Tibial nerve (tissue), 4 donors: ENCODE measurements around the gene SNX25. TPM values are rescaled to one million over a fixed set of nuclear protein-coding genes. Genes with fewer than 3 reads are reported as not detected.
A peak's percentile ranks its signal among the peaks of the same experiment; 100 is the strongest.

ENCODE experiments used
- DNase-seq, 2 donors: peaks; one replicate each; pipeline ENCODE4 v3.0.0-alpha.2; 2019; ENCODE audit warnings: low spot score in 2 of 2
- H3K27ac ChIP-seq, 4 donors: fragments of 200-600 bp; sonication (generic) in 3 of 4; one replicate each; pipeline ENCODE4 v1.5.1; 2017 to 2019; ENCODE audit warnings: mild to moderate bottlenecking in 1 of 4
- H3K27me3 ChIP-seq, 2 donors: fragments of 200-600 bp; sonication (generic) in 1 of 2; one replicate each; pipeline versions ENCODE4 v1.5.1 to v1.6.0; 2017 to 2019
- H3K36me3 ChIP-seq, 3 donors: fragments of 200-600 bp; sonication (generic); one replicate each; pipeline ENCODE4 v1.5.1; 2018 to 2019
- H3K4me1 ChIP-seq, 4 donors: fragments of 200-600 bp; sonication (generic) in 3 of 4; one replicate each; pipeline ENCODE4 v1.5.1; 2017 to 2019
- H3K4me3 ChIP-seq, 4 donors: fragments of 200-600 bp; sonication (generic) in 3 of 4; one replicate each; pipeline ENCODE4 v1.5.1; 2017 to 2019; ENCODE audit warnings: mild to moderate bottlenecking in 1 of 4, moderate library complexity in 1 of 4
- H3K9me3 ChIP-seq, 4 donors: fragments of 200-600 bp; sonication (generic) in 3 of 4; one replicate each; pipeline ENCODE4 v1.5.1; 2017 to 2019
- EP300 ChIP-seq, 2 donors: sonication (generic); formaldehyde crosslinking; IDR thresholded peaks; one replicate each; pipeline ENCODE4 v1.6.1; 2017; ENCODE audit warnings: antibody characterized with exemption in 2 of 2, mild to moderate bottlenecking in 1 of 2
- POLR2A ChIP-seq, 2 donors: fragments of 450-650 bp; IDR thresholded peaks; one replicate each; pipeline ENCODE4 v1.6.1; 2017; ENCODE audit warnings: antibody characterized with exemption in 2 of 2, mild to moderate bottlenecking in 2 of 2, moderate library complexity in 2 of 2
- WGBS, 2 donors: methylation state at CpG; one replicate each; pipeline ENCODE4 v1.1.5; 2018; 5-methylcytosine and 5-hydroxymethylcytosine counted together
- total RNA-seq, 4 donors: library from RNA; depleted of rRNA; stranded (reverse); fragments of >200 nt; gene quantifications; one replicate each; pipeline ENCODE4 v1.1.0, GENCODE V29; 2016
- TF ChIP-seq, protein P1 (sequence below), 5 experiments: fragments of 200-600 bp in 3 of 5; fragments of 450-650 bp in 2 of 5; sonication (generic) in 3 of 5; IDR thresholded peaks; one replicate each; pipeline ENCODE4 v1.5.1; 2016 to 2019; ENCODE audit warnings: antibody characterized with exemption in 5 of 5, mild to moderate bottlenecking in 3 of 5, moderate library complexity in 2 of 5

The SNX25 gene
- total RNA-seq, 4 donors from 2014 or later: 17.7 to 29.4 (median 23.5) TPM

DNA sequence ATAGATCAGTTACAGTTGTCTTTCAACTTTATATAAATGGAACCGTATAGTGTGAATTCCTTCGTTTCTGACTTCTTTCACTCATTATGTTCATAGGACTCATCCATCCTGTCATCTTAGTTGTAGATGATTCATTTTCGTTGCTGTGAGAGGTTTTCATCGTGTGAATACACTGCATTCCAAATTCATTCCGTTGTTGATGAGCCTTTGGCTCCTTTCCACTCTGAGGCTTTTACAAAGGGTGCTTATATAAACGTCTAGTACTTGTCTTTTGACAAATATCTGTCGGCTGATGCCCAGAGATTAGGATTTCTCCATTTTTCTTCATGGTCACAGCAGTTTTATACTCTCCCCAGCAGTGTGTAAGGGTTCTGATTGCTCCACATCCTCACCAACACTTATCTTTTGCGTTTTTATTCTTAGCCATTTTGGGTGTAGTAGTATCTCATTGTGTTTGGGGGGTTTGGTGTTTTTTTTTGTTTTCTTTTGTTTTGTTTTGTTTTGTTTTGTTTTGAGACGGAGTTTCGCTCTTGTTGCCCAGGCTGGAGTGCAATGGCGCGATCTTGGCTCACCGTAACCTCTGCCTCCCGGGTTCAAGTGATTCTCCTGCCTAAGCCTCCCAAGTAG is 137.7 kb downstream of the SNX25 start:
- no peak for DNase-seq
- H3K27me3 ChIP-seq: no peaks in the 10 kb centered on the region
- H3K4me1 ChIP-seq: peaks cover 0 to 19% (median 0%) of the 10 kb centered on the region in 4 donors
- WGBS, 2 donors: 75 to 76% methylated on average over 14 of the region's 14 CpGs
- H3K9me3 ChIP-seq: no peaks in the 10 kb centered on the region
- H3K4me3 ChIP-seq: no peak overlapping the region
- peaks cover 0 to 61% (median 0%) of the 10 kb centered on the region in 3 donors for H3K36me3 ChIP-seq
- no peak overlapping the region for H3K27ac ChIP-seq
- TF ChIP-seq, protein P1, sequence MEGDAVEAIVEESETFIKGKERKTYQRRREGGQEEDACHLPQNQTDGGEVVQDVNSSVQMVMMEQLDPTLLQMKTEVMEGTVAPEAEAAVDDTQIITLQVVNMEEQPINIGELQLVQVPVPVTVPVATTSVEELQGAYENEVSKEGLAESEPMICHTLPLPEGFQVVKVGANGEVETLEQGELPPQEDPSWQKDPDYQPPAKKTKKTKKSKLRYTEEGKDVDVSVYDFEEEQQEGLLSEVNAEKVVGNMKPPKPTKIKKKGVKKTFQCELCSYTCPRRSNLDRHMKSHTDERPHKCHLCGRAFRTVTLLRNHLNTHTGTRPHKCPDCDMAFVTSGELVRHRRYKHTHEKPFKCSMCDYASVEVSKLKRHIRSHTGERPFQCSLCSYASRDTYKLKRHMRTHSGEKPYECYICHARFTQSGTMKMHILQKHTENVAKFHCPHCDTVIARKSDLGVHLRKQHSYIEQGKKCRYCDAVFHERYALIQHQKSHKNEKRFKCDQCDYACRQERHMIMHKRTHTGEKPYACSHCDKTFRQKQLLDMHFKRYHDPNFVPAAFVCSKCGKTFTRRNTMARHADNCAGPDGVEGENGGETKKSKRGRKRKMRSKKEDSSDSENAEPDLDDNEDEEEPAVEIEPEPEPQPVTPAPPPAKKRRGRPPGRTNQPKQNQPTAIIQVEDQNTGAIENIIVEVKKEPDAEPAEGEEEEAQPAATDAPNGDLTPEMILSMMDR (IDR thresholded peaks at IDR 0.05): no peak

DNA sequence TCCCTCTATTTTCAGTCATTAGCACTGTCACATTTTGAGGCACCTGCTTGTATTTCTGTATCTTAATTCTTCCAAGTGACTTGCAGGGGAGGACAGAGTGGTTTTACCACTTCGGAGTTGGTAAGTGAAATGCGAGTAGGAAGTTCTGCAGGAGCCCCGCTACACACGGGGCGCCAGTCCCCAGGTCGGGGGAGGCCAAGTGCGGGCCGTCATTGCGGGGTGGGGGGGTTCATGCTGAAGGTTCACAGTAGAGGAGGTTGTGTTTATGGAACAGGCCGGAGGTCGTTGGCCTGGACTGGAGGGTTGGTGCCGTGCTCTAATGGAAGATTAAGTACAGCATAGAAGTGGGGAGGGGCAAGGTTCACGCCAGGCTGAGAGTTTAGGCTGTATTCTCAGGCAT is 142.3 kb downstream of the SNX25 start:
- Histone ChIP-seq H3K36me3 (peaks cover 0 to 61% (median 0%) of the 10 kb centered on the region in 3 donors), H3K27ac (no peak overlapping the region), H3K4me1 (no peaks in the 10 kb centered on the region), H3K4me3 (no peak overlapping the region), H3K9me3 (no peaks in the 10 kb centered on the region), H3K27me3 (no peaks in the 10 kb centered on the region)
- DNase-seq: no peak
- TF ChIP-seq EP300 (IDR thresholded peaks at IDR 0.05): no peak
- TF ChIP-seq, protein P1 (IDR thresholded peaks at IDR 0.05): no peak
- TF ChIP-seq POLR2A (IDR thresholded peaks at IDR 0.05): no peak
- 81 to 83% methylated on average over 13 of the region's 13 CpGs for WGBS, 2 donors

DNA sequence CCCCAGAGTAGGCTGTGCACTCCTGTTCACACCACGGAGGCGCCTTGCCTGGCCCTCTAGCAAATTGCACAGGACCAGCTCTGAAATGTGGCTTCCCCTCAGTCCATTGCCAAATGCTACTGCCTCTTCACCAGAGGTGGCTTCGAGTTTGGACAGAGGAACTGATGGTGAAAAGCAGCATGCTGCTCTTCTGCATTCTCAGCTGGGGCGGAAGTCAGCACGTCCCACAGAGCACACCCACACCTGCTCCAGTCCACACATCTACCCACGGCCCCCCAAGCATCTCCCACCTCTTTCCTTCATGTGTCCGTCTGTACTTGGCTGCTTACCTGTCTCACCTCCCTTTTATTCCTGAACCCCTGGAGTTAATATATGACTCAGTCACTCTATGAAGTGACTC is 142.8 kb downstream of the SNX25 start:
- H3K36me3 ChIP-seq: peaks cover 0 to 56% (median 0%) of the 10 kb centered on the region in 3 donors
- no peaks in the 10 kb centered on the region for H3K4me1 ChIP-seq
- TF ChIP-seq EP300 (IDR thresholded peaks at IDR 0.05) (no peak), POLR2A (IDR thresholded peaks at IDR 0.05) (no peak)
- TF ChIP-seq, protein P1 (IDR thresholded peaks at IDR 0.05): no peak
- H3K27ac ChIP-seq: no peak overlapping the region
- DNase-seq: no peak
- no peaks in the 10 kb centered on the region for H3K27me3 ChIP-seq
- H3K4me3 ChIP-seq: no peak overlapping the region
- H3K9me3 ChIP-seq: no peaks in the 10 kb centered on the region
- 90 to 91% methylated on average over 7 of the region's 7 CpGs for WGBS, 2 donors

DNA sequence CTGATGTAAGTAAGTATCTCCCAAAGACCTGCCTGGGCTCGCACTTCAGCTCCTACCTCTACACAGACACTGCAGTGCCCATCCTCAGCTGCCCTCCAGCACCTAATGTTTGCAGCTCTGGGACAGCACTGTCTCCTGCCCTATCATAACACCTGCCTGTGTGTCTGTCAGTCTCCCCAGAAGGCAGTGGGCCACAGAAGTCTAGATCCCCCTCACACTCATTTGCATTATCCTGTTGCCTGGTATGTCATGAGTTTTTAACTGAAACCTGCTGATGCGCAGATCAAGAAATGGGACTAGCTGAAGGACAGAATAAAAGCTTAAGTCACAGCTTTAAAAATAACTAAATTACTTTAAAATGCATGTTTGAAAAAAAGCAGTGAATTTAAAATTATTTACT is 143.3 kb downstream of the SNX25 start:
- TF ChIP-seq POLR2A (IDR thresholded peaks at IDR 0.05): no peak
- TF ChIP-seq, protein P1 (IDR thresholded peaks at IDR 0.05): no peak
- H3K27me3 ChIP-seq: no peaks in the 10 kb centered on the region
- 97 to 99% methylated on average over 2 of the region's 2 CpGs for WGBS, 2 donors
- H3K27ac ChIP-seq: no peak overlapping the region
- H3K4me3 ChIP-seq: no peak overlapping the region
- no peak for DNase-seq
- H3K36me3 ChIP-seq: peaks cover 0 to 51% (median 0%) of the 10 kb centered on the region in 3 donors
- no peaks in the 10 kb centered on the region for H3K4me1 ChIP-seq
- no peaks in the 10 kb centered on the region for H3K9me3 ChIP-seq

DNA sequence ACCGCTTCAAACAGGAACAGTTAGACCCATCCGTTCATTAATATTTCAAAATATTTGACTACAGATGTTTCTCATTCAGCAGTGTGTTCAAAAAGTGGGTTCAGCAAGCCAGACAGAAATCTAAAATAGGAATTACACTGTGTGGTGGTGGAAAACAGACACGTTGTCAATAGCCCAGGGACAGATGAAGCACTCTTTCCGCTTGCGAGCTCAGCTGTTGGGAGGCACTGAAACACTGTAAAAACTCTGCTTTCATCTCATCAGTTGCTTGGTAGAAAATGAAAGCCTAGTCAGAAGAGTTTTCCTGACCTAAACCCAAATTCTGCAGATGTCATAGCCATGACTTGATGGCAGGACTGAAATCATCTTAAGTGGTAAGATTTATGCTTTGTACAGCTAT is 147.8 kb downstream of the SNX25 start:
- peaks cover 0 to 32% (median 0%) of the 10 kb centered on the region in 3 donors for H3K36me3 ChIP-seq
- 77 to 80% methylated on average over 5 of the region's 5 CpGs for WGBS, 2 donors
- TF ChIP-seq, protein P1 (IDR thresholded peaks at IDR 0.05): no peak
- TF ChIP-seq EP300 (IDR thresholded peaks at IDR 0.05): peak in 1 of 2 donors; percentile 38
- H3K27ac ChIP-seq: peak overlapping the region in 2 of 4 donors; percentile 55 to 70
- H3K27me3 ChIP-seq: no peaks in the 10 kb centered on the region
- no peak overlapping the region for H3K4me3 ChIP-seq
- H3K4me1 ChIP-seq: no peaks in the 10 kb centered on the region
- H3K9me3 ChIP-seq: no peaks in the 10 kb centered on the region
- no peak for DNase-seq
